Mesenteric fat pad (tissue), 1 donor: ENCODE measurements around the gene FREM3. TPM values are rescaled to one million over a fixed set of nuclear protein-coding genes. Genes with fewer than 3 reads are reported as not detected.

Source experiments
- DNase-seq: peaks from one replicate; pipeline ENCODE4 v3.0.0-alpha.2; 2020; ENCODE audit warnings: low spot score
- total RNA-seq: library from RNA; stranded (reverse); fragmentation: NEBNext Ultra II Directional; extraction: Animal tissue kit (Norgen Biotek cat#: 25700); gene quantifications from one replicate; pipeline ENCODE4 v1.2.1, GENCODE V29; 2021
- donor health status: DM: yes; HTN: yes; CAD: no.

Gene FREM3
- total RNA-seq, 1 donor from 2014 or later = not detected

- DNase-seq = no peak
These were observed 31.4 kb downstream of the FREM3 start for GRCh38 chr4:143668930-143669552.

GRCh38 chr4:143667461-143667860 lies 33.0 kb downstream of the FREM3 start:
- DNase-seq = no peak

- no peak for DNase-seq
These were observed 42.1 kb downstream of the FREM3 start for GRCh38 chr4:143658336-143658735.

- no peak for DNase-seq
These were observed 45.9 kb downstream of the FREM3 start for GRCh38 chr4:143654571-143654970.

GRCh38 chr4:143653031-143653430 lies 47.4 kb downstream of the FREM3 start:
- DNase-seq = no peak

GRCh38 chr4:143643399-143643798 lies 57.1 kb downstream of the FREM3 start:
- no peak for DNase-seq

GRCh38 chr4:143642611-143643010 lies 57.9 kb downstream of the FREM3 start:
- DNase-seq = no peak

GRCh38 chr4:143641361-143641760 lies 59.1 kb downstream of the FREM3 start:
- DNase-seq = no peak

- no peak for DNase-seq
These were observed 65.7 kb downstream of the FREM3 start for GRCh38 chr4:143634763-143635162.

- no peak for DNase-seq
These were observed 66.6 kb downstream of the FREM3 start for GRCh38 chr4:143633833-143634232.

- no peak for DNase-seq
These were observed 74.2 kb downstream of the FREM3 start for GRCh38 chr4:143626134-143626911.

GRCh38 chr4:143625632-143626031 lies 74.8 kb downstream of the FREM3 start:
- DNase-seq = no peak

- DNase-seq = no peak
These were observed 76.6 kb downstream of the FREM3 start for GRCh38 chr4:143623896-143624295.

GRCh38 chr4:143618811-143619210 lies 81.7 kb downstream of the FREM3 start:
- no peak for DNase-seq

GRCh38 chr4:143617994-143618679 lies 82.3 kb downstream of the FREM3 start:
- no peak for DNase-seq

- DNase-seq = no peak
These were observed 83.7 kb downstream of the FREM3 start for GRCh38 chr4:143616771-143617170.

GRCh38 chr4:143609492-143609891 lies 91.0 kb downstream of the FREM3 start:
- DNase-seq = no peak

- no peak for DNase-seq
These were observed 94.0 kb downstream of the FREM3 start for GRCh38 chr4:143606480-143606879.

- DNase-seq = no peak
These were observed 100.6 kb downstream of the FREM3 start for GRCh38 chr4:143599827-143600226.

- DNase-seq = no peak
These were observed 101.7 kb downstream of the FREM3 start for GRCh38 chr4:143598816-143599215.

- no peak for DNase-seq
These were observed 103.2 kb downstream of the FREM3 start for GRCh38 chr4:143597276-143597675.

- no peak for DNase-seq
These were observed 112.8 kb downstream of the FREM3 start for GRCh38 chr4:143587703-143588102.
